Measurements from ENCODE around the gene CFDP1.

- TF ChIP-seq CTCF (IDR thresholded peaks at IDR 0.05) (no peak), ELK1 (IDR thresholded peaks at IDR 0.05; ENCODE audit: low read depth, low read length) (no peak), HOXA7 (CRISPR knock-in tag; IDR thresholded peaks at IDR 0.05) (no peak), POLR2A (IDR thresholded peaks at IDR 0.05; ENCODE audit: low read length) (no peak), REST (IDR thresholded peaks at IDR 0.05) (no peak), KDM1A (IDR thresholded peaks at IDR 0.05; ENCODE audit: low read depth) (no peak), EHF (CRISPR knock-in tag; IDR thresholded peaks at IDR 0.05) (no peak), CEBPB (IDR thresholded peaks at IDR 0.05) (no peak), HDAC2 (IDR thresholded peaks at IDR 0.05) (no peak), EHMT2 (IDR thresholded peaks at IDR 0.05; ENCODE audit: low read depth) (no peak), RARB (CRISPR knock-in tag; IDR thresholded peaks at IDR 0.05) (no peak), RCOR1 (IDR thresholded peaks at IDR 0.05; ENCODE audit: low read depth, low read length) (no peak)
Measured at GRCh38 chr16:75461575-75461974, 28.3 kb upstream of the CFDP1 start.
